Measurements from ENCODE around the gene TTC9C.
"Not testable (repeated sequence)": the region's sequence is repeated elsewhere in the genome, so short reads cannot be mapped to it uniquely, and the experiment has no call there.

Gene TTC9C

GRCh38 chr11:62709247-62710000, 18.9 kb upstream of the TTC9C start:
- peak; percentile 96 for DNase-seq (ENCODE audit: low spot score)

- no peak for DNase-seq (ENCODE audit: low spot score)
These were observed 18.3 kb upstream of the TTC9C start for GRCh38 chr11:62710001-62710345.

DNA sequence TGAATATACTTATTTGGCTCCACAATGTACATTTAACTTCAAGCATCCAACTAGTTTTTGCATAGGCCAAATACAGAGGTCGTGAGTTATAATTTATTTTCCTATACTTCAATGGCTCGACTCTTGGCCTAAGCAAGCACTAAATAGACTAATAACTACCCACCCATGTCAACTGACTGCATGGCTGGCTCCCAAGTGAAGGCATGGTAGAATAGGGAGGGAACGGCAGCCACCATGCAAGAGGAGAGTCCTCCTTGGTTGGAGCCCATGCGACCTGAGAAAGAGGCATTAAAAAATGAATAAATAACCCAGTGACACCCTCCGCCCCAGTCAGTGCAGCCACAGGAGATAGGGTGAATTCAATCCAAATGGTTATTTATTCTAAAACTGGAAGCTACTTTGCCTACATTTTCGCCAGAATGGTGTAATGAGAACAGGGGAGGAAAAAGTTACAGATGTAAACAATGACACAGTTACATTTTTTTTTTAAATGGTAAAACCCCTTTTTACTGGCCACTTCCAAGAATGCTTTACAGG, 15.9 kb upstream of the TTC9C start:
- DNase-seq (ENCODE audit: low spot score) = no peak

- DNase-seq (ENCODE audit: low spot score) = no peak
These were observed 15.4 kb upstream of the TTC9C start for GRCh38 chr11:62712861-62713260.

DNA sequence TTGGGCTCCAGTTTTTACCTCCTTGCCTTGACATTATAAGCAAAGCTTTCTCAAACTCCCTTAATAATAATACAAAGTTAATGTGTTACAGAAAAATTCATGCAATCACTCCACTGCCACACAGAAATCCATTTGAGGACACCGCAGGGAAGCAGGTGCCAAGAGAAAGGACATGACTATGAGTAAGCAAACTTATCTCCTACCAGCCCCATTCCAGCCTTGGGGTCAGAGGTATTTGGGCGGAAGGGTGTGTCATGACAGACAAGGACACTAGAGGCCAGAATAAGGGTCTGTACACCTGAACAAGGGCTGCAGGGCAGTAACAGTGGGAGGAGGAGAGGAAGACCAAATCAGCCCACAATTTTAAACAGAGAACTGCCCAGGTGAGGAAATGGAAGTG, 14.9 kb upstream of the TTC9C start:
- no peak for DNase-seq (ENCODE audit: low spot score)

DNA sequence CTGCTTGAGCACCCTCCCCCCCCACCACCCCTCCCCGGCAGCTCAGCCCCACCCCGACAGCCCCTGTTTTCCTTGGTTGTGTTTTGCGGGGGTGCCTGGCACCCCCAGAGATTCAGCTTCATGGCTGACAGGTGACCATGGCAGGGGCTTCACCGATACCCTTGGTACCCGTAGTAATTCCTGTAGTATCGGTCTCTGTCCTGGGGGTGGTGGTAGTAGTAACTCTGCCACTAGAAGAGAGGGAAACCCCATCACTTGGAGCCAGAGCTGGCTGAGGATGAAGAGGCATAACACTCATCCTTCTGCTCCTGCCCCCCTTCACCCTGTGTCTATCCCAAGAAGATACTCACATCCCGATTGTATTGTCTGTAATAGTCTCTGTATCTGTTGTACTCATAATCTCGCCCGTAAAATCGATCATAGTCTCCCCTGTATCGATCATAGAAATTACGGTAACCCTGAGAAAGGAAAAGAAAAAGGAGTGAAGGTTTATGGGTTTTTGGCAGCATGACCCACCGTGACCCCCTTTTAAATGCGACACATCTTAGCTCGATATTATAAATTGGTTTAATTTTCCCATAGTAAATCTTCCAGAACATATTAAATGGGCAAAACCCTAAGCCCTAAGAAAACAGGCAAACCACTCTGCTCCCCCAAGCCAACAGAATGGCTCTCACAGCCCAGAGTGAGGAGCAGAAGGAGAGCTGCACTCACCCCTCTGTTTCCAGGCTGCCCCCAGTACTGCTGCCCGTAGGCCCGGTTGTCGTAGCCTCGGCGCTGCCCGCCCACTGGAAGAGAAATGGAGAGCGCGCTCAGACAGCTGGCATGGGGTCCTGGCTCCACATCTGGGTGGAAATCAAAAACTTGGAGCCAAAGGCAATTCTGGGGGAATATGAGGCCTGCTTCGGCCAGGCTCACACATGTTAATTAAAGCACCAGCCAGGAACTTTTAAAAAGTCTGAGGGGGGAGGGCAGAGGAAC, 12.8 kb upstream of the TTC9C start:
- DNase-seq (ENCODE audit: low spot score) = no peak

- no peak for DNase-seq (ENCODE audit: low spot score)
These were observed 12.1 kb upstream of the TTC9C start for GRCh38 chr11:62716206-62716605.

GRCh38 chr11:62716816-62717215, 11.5 kb upstream of the TTC9C start:
- no peak for DNase-seq (ENCODE audit: low spot score)

DNA sequence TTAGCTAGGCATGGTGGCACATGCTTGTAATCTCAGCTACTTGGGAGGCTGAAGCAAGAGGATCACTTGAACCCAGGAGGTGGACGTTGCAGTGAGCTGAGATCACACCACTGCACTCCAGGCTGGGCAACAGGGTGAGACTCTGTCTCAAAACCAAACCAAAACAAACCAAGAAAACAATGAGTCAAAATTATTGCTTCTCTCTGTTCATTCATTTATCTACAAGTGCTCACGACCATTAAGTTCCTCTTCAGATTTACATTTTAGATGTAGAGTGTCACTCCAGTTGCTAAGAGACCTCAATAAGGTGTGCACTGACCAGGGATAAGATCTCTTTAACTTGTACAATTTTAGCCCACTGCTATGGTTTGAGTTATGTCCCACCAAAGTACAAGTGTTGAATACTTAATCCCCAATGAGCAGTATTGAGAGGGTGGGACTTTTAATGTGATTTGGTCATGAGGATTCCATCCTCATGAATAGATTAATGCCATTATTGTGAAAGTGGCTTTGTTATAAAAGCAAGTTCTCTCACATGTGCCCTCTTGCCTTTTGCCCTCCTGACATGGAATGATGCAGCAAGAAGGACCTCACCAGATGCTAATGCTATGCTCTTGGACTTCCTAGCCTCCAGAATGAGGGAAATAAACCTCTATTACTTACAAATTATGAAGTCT, 8.8 kb upstream of the TTC9C start:
- no peak for DNase-seq (ENCODE audit: low spot score)

DNA sequence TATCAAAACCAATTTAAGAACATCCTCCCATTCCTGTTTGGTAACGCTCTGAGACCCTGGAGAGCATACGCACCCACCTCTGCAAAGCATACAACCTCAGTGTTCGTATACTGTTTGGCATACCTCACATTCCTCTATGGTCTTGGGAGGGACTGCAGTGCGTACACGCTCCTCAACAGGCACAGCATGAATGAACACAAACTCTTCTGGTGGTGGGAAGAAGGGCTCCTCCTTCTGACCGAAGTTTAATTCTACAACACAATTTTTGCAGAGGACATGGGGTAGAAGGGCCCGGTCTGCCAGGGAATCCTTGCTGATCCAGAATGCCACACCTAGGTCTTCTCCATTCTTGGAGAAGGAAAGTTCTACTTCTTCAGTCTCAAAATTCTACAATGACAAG, 6.3 kb upstream of the TTC9C start:
- DNase-seq (ENCODE audit: low spot score) = no peak

GRCh38 chr11:62724171-62724570, 4.1 kb upstream of the TTC9C start:
- no peak for DNase-seq (ENCODE audit: low spot score)

GRCh38 chr11:62725646-62726045, 2.6 kb upstream of the TTC9C start:
- no peak for DNase-seq (ENCODE audit: low spot score)

- DNase-seq (ENCODE audit: low spot score) = no peak
These were observed 2.0 kb upstream of the TTC9C start for GRCh38 chr11:62726156-62726914.

- DNase-seq (ENCODE audit: low spot score) = no peak
These were observed 1.4 kb upstream of the TTC9C start for GRCh38 chr11:62726915-62727164.

DNA sequence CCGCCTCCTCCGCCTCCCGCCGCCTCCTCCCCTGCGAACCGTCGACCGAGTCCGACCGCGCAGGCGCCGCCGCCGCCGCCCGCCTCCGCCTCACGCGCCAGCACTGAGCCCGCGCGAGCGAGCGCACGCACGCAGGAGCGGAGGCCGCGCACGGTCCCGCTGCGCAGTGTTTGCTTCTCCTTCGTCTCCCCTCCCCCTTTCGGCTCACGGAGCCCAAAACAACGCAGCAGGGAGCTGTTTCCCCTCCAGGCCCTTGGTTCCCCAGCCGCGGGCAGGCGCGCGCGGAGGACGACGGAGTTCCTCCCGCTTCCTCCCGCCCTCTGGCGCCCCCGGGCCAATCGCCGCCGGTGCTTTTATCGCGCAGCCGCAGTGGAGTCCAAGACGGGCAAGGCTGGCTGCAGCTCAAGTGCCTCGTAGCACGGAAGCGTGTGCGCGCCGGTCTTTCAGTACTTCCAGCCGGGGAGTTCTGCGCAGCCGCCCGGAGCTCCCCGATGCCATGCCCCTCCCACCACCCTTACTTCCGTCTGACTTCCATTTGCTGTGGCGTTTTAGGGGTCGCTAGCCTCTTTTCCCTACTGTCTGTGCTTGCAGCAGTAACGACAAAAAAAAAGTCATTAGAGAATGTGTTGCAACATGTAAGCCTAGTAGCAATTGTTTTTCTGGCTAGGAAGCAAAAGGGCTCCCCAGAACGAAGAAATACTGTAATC, 968 bp upstream of the TTC9C start, which contains the start of gene HNRNPUL2:
Gene HNRNPUL2, minus strand, starts transcription at position 293 of the 707 bp plus-strand sequence. CDS start 301 bp downstream, outside the sequence.
- DNase-seq (ENCODE audit: low spot score) = peak; percentile 99

DNA sequence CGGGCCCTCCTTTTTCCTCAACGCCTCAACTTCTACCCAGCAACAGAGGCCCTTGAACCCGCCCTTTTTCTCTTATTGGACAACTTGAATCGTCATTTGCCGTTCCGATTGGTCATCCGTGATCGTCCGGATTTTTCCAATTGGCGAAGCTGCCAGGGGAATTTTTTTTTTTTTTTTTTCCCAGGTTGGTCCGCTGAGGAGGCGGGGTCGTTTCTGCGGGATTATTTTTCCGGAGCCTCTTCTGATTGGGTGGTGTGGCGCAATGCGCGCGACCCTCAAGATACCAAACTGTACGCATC, 465 bp upstream of the TTC9C start:
- DNase-seq (ENCODE audit: low spot score) = peak; percentile 96

- DNase-seq (ENCODE audit: low spot score) = not testable (repeated sequence)
These were observed 1.8 kb downstream of the TTC9C start for GRCh38 chr11:62730076-62730475.

- DNase-seq (ENCODE audit: low spot score) = no peak
These were observed 4.5 kb downstream of the TTC9C start for GRCh38 chr11:62732830-62733229.

DNA sequence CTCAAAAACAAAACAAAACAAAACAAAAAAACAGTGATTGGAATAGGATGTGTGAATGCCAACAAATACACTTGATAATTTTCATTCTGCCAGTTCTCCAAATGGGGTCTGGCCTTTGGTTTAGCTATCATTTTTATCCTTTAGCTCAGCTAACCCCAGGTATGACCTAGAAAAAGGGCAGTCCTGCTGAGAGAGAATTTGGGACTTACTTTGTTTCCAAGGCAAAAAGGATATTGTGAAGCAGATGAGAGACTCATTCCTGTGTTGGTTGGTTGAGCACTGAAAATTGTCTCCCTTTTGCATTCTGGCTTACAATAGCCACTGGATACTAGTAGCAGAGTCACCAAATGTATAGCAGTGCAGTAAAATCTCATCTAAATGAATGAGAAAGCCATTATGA, 8.9 kb downstream of the TTC9C start:
- DNase-seq (ENCODE audit: low spot score) = no peak

DNA sequence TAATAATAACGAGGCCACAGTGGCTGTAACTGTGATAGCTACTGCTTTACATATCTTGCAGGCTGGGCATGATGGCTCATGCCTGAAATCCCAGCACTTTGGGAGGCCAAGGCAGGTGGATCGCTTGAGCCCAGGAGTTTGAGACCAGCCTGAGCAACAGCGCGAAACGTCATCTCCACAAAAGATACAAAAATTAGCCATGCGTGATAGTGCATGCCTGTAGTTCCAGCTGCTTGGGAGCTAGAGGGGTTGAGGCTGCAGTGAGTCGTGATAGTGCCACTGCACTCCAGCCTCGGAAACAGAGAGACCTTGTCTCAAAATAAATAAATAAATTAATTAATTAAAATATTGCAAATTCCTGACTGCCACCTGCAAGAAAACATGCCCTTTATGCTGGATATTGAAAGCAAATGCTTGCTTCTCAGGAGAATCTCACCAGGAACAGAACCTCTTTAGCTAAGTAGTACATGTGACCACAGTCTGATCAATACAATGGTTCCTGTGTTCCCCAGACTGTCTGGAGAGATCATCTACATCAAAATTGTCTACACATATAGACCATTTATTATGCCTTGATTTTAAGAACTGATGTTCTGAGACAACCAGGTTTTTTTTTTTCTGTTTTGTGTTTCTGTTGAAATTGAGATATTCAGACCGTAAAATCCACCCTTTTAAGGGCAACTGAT, 19.3 kb downstream of the TTC9C start:
- DNase-seq (ENCODE audit: low spot score) = no peak

DNA sequence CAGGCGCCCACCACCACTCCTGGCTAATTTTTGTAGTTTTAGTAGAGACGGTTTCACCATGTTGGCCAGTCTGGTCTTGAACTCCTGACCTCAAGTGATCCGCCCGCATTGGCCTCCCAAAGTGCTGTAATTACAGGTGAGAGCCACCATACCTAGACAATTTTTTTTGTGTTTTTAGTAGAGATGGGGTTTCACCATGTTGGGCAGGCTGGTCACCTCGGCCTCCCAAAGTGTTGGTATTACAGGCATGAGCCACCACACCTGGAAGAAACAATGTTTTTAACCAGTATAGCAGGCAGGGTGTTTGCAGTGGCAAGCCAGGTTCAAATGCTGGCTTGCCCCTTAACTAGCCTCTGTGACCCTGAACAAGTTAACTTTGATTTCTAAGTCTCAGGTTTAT, 21.6 kb downstream of the TTC9C start:
- DNase-seq (ENCODE audit: low spot score) = not testable (repeated sequence)

All from kidney capillary endothelial cell (primary cell).